Endothelial cell of umbilical vein (primary cell): ENCODE measurements around the gene PIP4K2B. TPM values are rescaled to one million over a fixed set of nuclear protein-coding genes. Genes with fewer than 3 reads are reported as not detected.

Experiments used
- BruUV-seq: library from RNA; stranded (reverse); fragments of 400-500 nt; replicated peaks from 2 replicates; lab custom pipeline; 2021; lab: Mats Ljungman, UMichigan
- CTCF ChIA-PET: fragments of 300-600, 350-600 bp; sonication (Branson Sonifier 250); formaldehyde crosslinking; loops from one replicate; lab custom pipeline; 2021; ENCODE audit warnings: antibody characterized with exemption, inconsistent platforms; lab: Charles Lee
- POLR2A ChIA-PET: fragments of 300-600, 350-600 bp; sonication (Branson Sonifier 250); formaldehyde crosslinking; loops from one replicate; lab custom pipeline; 2021; ENCODE audit warnings: antibody characterized with exemption, inconsistent platforms; lab: Charles Lee
- DNase-seq: peaks from one replicate; pipeline ENCODE4 v3.0.0-alpha.2; 2011; ENCODE audit warnings: low read depth, low spot score
- FAIRE-seq: peaks from 2 replicates; lab custom pipeline; 2011; peaks lifted over from hg19 to GRCh38; lab: Jason Lieb, UNC
- H2AFZ ChIP-seq: 2 replicates; pipeline ENCODE4 v1.6.0; 2012; ENCODE audit warnings: low read depth, low read length, control low read depth, inconsistent platforms
- H3K27ac ChIP-seq: 2 replicates; pipeline ENCODE4 v1.5.1; 2011; ENCODE audit warnings: low read depth, mild to moderate bottlenecking, control low read depth, low read length, moderate library complexity; ENCODE audit not compliant: insufficient read depth
- H3K27me3 ChIP-seq, 2 experiments: 2 replicates each; pipeline versions ENCODE4 v1.6.0 to v1.6.1; 2011; ENCODE audit warnings: low read length in 2 of 2, mixed read lengths in 1 of 2; ENCODE audit not compliant: control insufficient read depth in 2 of 2, insufficient read depth in 2 of 2
- H3K36me3 ChIP-seq, 2 experiments: 2 replicates in 1 of 2; 3 replicates in 1 of 2; pipeline ENCODE4 v1.5.1; 2011; ENCODE audit warnings: low read length in 2 of 2, mild to moderate bottlenecking in 1 of 2, moderate library complexity in 1 of 2; ENCODE audit not compliant: control insufficient read depth in 2 of 2, insufficient read depth in 2 of 2; ENCODE audit errors: extremely low read depth in 1 of 2
- H3K4me1 ChIP-seq: 3 replicates; pipeline ENCODE4 v1.5.1; 2011; ENCODE audit warnings: mild to moderate bottlenecking, low read length; ENCODE audit not compliant: control insufficient read depth, insufficient read depth; ENCODE audit errors: extremely low read depth
- H3K4me2 ChIP-seq: 2 replicates; pipeline ENCODE4 v1.6.1; 2011; ENCODE audit warnings: low read length, control low read depth, mixed read lengths; ENCODE audit not compliant: insufficient read depth
- H3K4me3 ChIP-seq, 3 experiments: fragments of 200-600 bp in 1 of 3; sonication (generic), shearing (Covaris generic) in 1 of 3; replicated peaks in 1 of 3; 2 replicates each; pipeline ENCODE4 v1.5.1; 2011 to 2016; ENCODE audit warnings: control low read depth in 3 of 3, low read length in 3 of 3, mild to moderate bottlenecking in 2 of 3, inconsistent platforms in 1 of 3, low read depth in 1 of 3, moderate library complexity in 1 of 3; ENCODE audit not compliant: insufficient read depth in 1 of 3
- H3K79me2 ChIP-seq: 2 replicates; pipeline ENCODE4 v1.6.0; 2012; ENCODE audit warnings: low read length, inconsistent platforms; ENCODE audit not compliant: control insufficient read depth, insufficient read depth
- H3K9ac ChIP-seq: replicated peaks from 2 replicates; pipeline ENCODE3; 2011; ENCODE audit warnings: low read length, control low read depth; ENCODE audit not compliant: insufficient read depth; ENCODE audit errors: extremely low read depth
- H3K9me1 ChIP-seq: replicated peaks from 3 replicates; pipeline ENCODE4 v1.6.0; 2011; ENCODE audit warnings: mild to moderate bottlenecking, low read length; ENCODE audit not compliant: control insufficient read depth, insufficient read depth; ENCODE audit errors: extremely low read depth
- H3K9me3 ChIP-seq: replicated peaks from 2 replicates; pipeline ENCODE4 v1.5.1; 2012; ENCODE audit warnings: low read length, inconsistent platforms; ENCODE audit not compliant: control insufficient read depth, insufficient read depth
- H4K20me1 ChIP-seq: replicated peaks from 2 replicates; pipeline ENCODE3; 2011; ENCODE audit warnings: mild to moderate bottlenecking, low read length; ENCODE audit not compliant: control insufficient read depth, insufficient read depth; ENCODE audit errors: extremely low read depth
- EZH2 ChIP-seq: IDR thresholded peaks from 2 replicates; pipeline ENCODE4 v1.6.1; 2012; ENCODE audit warnings: borderline replicate concordance, low read depth, mild to moderate bottlenecking, moderate library complexity, low read length, inconsistent platforms; ENCODE audit not compliant: severe bottlenecking
- FOS ChIP-seq: IDR thresholded peaks from 2 replicates; pipeline ENCODE4 v1.6.1; 2011; ENCODE audit warnings: mild to moderate bottlenecking, low read length, moderate library complexity, borderline replicate concordance; ENCODE audit not compliant: insufficient read depth
- GATA2 ChIP-seq: IDR thresholded peaks from 2 replicates; pipeline ENCODE4 v1.7.0; 2011; ENCODE audit warnings: low read depth, mild to moderate bottlenecking, moderate library complexity, mixed read lengths, low read length; ENCODE audit not compliant: insufficient read length, insufficient read depth
- JUN ChIP-seq: IDR thresholded peaks from 2 replicates; pipeline ENCODE4 v1.6.1; 2011; ENCODE audit warnings: borderline replicate concordance, low read depth; ENCODE audit not compliant: insufficient read length, insufficient read depth
- MAX ChIP-seq: IDR thresholded peaks from 2 replicates; pipeline ENCODE4 v1.6.1; 2011; ENCODE audit not compliant: insufficient read depth, insufficient read length
- MYC ChIP-seq: IDR thresholded peaks from one replicate; pipeline ENCODE4 v1.6.1; 2011; ENCODE audit warnings: mild to moderate bottlenecking, low read depth, low read length
- POLR2A ChIP-seq: IDR thresholded peaks from 2 replicates; pipeline ENCODE4 v1.6.1; 2012; ENCODE audit warnings: low read depth, mild to moderate bottlenecking, control low read depth, low read length
- POLR2AphosphoS5 ChIP-seq: IDR thresholded peaks from 2 replicates; pipeline ENCODE4 v1.6.1; 2012; ENCODE audit warnings: low read depth, mild to moderate bottlenecking, control low read depth, low read length, moderate library complexity; ENCODE audit not compliant: insufficient read depth
- dilution Hi-C: fragments of 300-500 bp; cut with MboI; formaldehyde crosslinking; loops from one replicate; pipeline ENCODE4 v1.15.0; 2019; ENCODE audit warnings: low sequenced_read_pairs; ENCODE audit not compliant: extremely low pct_ligation_motif_present
- intact Hi-C: fragments of 100-400 bp; cut with micrococcal nuclease; formaldehyde crosslinking; loops from one replicate; pipeline ENCODE4 v1.10.0; 2022
- polyA plus RNA-seq, 4 experiments: library from polyadenylated mRNA; depleted of rRNA in 3 of 4; stranded (reverse) in 3 of 4; unstranded in 1 of 4; fragments of >200 nt; gene quantifications; 2 replicates each; pipeline versions ENCODE4 v1.2.1 to v1.2.3, GENCODE V29; 2011 to 2012; ENCODE audit warnings: missing spikeins in 1 of 4
- total RNA-seq: library from RNA; stranded (reverse); gene quantifications from 2 replicates; pipeline ENCODE4 v1.2.3, GENCODE V29; 2021
- TF ChIP-seq, protein P1 (sequence below), 2 donors: IDR thresholded peaks; 1 replicate in 1 of 2; 2 replicates in 1 of 2; pipeline ENCODE4 v1.5.1; 2011; ENCODE audit warnings: low read length in 2 of 2, mild to moderate bottlenecking in 2 of 2, moderate library complexity in 2 of 2, control low read depth in 1 of 2, inconsistent platforms in 1 of 2, low read depth in 1 of 2; ENCODE audit not compliant: insufficient read depth in 1 of 2; ENCODE audit errors: extremely low read depth in 1 of 2

Gene PIP4K2B
- total and polyA plus RNA-seq, 2 donors (not counting 3 experiments of a cell fraction or from before 2014, with no cell fraction given), result 23.1 to 48.8 TPM

- CTCF ChIA-PET, result interaction anchor here (3.8 kb wide), 1 partner anchor 8 kb away, joined by 24 read pairs; no protein-coding TSS in a partner anchor
Measured at GRCh38 chr17:38743556-38744171, 55.7 kb downstream of the PIP4K2B start.

More at GRCh38 chr17:38743556-38744171, 55.7 kb downstream of the PIP4K2B start:
- POLR2A ChIA-PET, result no interaction called here
- FAIRE-seq (no peak), DNase-seq (no peak)
- H3K4me2 ChIP-seq, result no peak overlapping the region
- H3K4me1 ChIP-seq, result peaks cover 29% of the 10 kb centered on the region
- no TSS peak for BruUV-seq
- no peak overlapping the region for H3K9ac ChIP-seq
- intact Hi-C loops (no loop called here), dilution Hi-C loops (no loop called here)
- TF ChIP-seq MYC (no peak), POLR2AphosphoS5 (no peak), EZH2 (no peak), MAX (no peak), POLR2A (no peak), JUN (no peak), GATA2 (no peak), FOS (no peak)
- TF ChIP-seq, protein P1, sequence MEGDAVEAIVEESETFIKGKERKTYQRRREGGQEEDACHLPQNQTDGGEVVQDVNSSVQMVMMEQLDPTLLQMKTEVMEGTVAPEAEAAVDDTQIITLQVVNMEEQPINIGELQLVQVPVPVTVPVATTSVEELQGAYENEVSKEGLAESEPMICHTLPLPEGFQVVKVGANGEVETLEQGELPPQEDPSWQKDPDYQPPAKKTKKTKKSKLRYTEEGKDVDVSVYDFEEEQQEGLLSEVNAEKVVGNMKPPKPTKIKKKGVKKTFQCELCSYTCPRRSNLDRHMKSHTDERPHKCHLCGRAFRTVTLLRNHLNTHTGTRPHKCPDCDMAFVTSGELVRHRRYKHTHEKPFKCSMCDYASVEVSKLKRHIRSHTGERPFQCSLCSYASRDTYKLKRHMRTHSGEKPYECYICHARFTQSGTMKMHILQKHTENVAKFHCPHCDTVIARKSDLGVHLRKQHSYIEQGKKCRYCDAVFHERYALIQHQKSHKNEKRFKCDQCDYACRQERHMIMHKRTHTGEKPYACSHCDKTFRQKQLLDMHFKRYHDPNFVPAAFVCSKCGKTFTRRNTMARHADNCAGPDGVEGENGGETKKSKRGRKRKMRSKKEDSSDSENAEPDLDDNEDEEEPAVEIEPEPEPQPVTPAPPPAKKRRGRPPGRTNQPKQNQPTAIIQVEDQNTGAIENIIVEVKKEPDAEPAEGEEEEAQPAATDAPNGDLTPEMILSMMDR (IDR thresholded peaks at IDR 0.05; ENCODE audit: extremely low read depth in 1 of 2, insufficient read depth in 1 of 2, low read depth in 1 of 2, low read length in 2 of 2), result no peak
- peaks cover 2% of the 10 kb centered on the region for H4K20me1 ChIP-seq
- no peak overlapping the region for H3K4me3 ChIP-seq
- peaks cover 0 to 14% of the 10 kb centered on the region in 2 experiments for H3K36me3 ChIP-seq
- H3K9me1 ChIP-seq, result no peaks in the 10 kb centered on the region
- H3K27ac ChIP-seq, result no peak overlapping the region
- no peaks in the 10 kb centered on the region for H3K27me3 ChIP-seq
- no peaks in the 10 kb centered on the region for H3K9me3 ChIP-seq
- peaks cover 88% of the 10 kb centered on the region for H3K79me2 ChIP-seq
- no peak overlapping the region for H2AFZ ChIP-seq
